A172 (cell line): ENCODE measurements around the gene P2RY2. TPM values are rescaled to one million over a fixed set of nuclear protein-coding genes. Genes with fewer than 3 reads are reported as not detected.

Experiments used
- DNase-seq: peaks from one replicate; pipeline ENCODE4 v3.0.0-alpha.2; 2015; ENCODE audit warnings: low spot score
- total RNA-seq: library from RNA; depleted of rRNA; stranded (reverse); fragments of >200 nt; shearing (Covaris generic); gene quantifications from 2 replicates; pipeline ENCODE4 v1.2.3, GENCODE V29; 2014

P2RY2 gene
- total RNA-seq, 1 experiment from 2014 or later, result not detected

GRCh38 chr11:73242251-73243092, 24.4 kb downstream of the P2RY2 start:
- DNase-seq, result peak; percentile 76

- DNase-seq, result no peak
Measured at GRCh38 chr11:73243093-73243485, 25.0 kb downstream of the P2RY2 start.

- no peak for DNase-seq
Measured at GRCh38 chr11:73244589-73245240, 26.6 kb downstream of the P2RY2 start.

- DNase-seq, result no peak
Measured at GRCh38 chr11:73245461-73245860, 27.4 kb downstream of the P2RY2 start.

- DNase-seq, result no peak
Measured at GRCh38 chr11:73246303-73246702, 28.2 kb downstream of the P2RY2 start.

- DNase-seq, result no peak
Measured at GRCh38 chr11:73248526-73249185, 30.6 kb downstream of the P2RY2 start.

- DNase-seq, result peak; percentile 74
Measured at GRCh38 chr11:73249304-73249703, 31.2 kb downstream of the P2RY2 start.

- DNase-seq, result no peak
Measured at GRCh38 chr11:73249853-73250783, 32.0 kb downstream of the P2RY2 start.

GRCh38 chr11:73252577-73253191, 34.6 kb downstream of the P2RY2 start:
- no peak for DNase-seq

GRCh38 chr11:73257342-73258103, 39.4 kb downstream of the P2RY2 start:
- peak; percentile 90 for DNase-seq

GRCh38 chr11:73258104-73259035, 40.3 kb downstream of the P2RY2 start:
- no peak for DNase-seq

GRCh38 chr11:73259406-73260126, 41.5 kb downstream of the P2RY2 start:
- DNase-seq, result no peak

GRCh38 chr11:73260127-73260457, 42.0 kb downstream of the P2RY2 start:
- DNase-seq, result no peak

- DNase-seq, result peak; percentile 22
Measured at GRCh38 chr11:73262851-73263495, 44.9 kb downstream of the P2RY2 start.

- no peak for DNase-seq
Measured at GRCh38 chr11:73263640-73264039, 45.6 kb downstream of the P2RY2 start.

GRCh38 chr11:73265278-73265810, 47.3 kb downstream of the P2RY2 start:
- DNase-seq, result no peak

- DNase-seq, result no peak
Measured at GRCh38 chr11:73265853-73266645, 48.0 kb downstream of the P2RY2 start.
